ENCODE results near the gene RNF220. TPM values are rescaled to one million over a fixed set of nuclear protein-coding genes. Genes with fewer than 3 reads are reported as not detected.

Gene RNF220
- total RNA-seq, 1 donor from 2014 or later = 52.5 TPM

- no peaks in the 10 kb centered on the region for H3K27me3 ChIP-seq
- H3K4me3 ChIP-seq = no peak overlapping the region
- intact Hi-C loops (cut with DNase I) = loop anchor here (5.0 kb wide), 1 partner anchor 38 kb away; no protein-coding TSS in a partner anchor
- DNase-seq (ENCODE audit: extremely low spot score in 2 of 2) = no peak
- peaks cover 12% of the 10 kb centered on the region for H3K4me1 ChIP-seq
- no peak for TF ChIP-seq POLR2AphosphoS5 (IDR thresholded peaks at IDR 0.05; ENCODE audit: insufficient read depth in 1 of 2, low read depth in 1 of 2)
- TF ChIP-seq POLR2A (IDR thresholded peaks at IDR 0.05) = no peak
- no peak for TF ChIP-seq CTCF (IDR thresholded peaks at IDR 0.05)
- no peaks in the 10 kb centered on the region for H3K9me3 ChIP-seq
- H3K27ac ChIP-seq = no peak overlapping the region
- H3K36me3 ChIP-seq = no peaks in the 10 kb centered on the region
Measured at GRCh38 chr1:44613941-44614340, 208.9 kb downstream of the RNF220 start.

GRCh38 chr1:44616284-44616990 is 211.4 kb downstream of the RNF220 start:
- Histone ChIP-seq H3K4me3 (peak overlapping the region in 1 of 2 donors; percentile 43), H3K36me3 (no peaks in the 10 kb centered on the region), H3K4me1 (peaks cover 12% of the 10 kb centered on the region), H3K27me3 (no peaks in the 10 kb centered on the region), H3K9me3 (no peaks in the 10 kb centered on the region), H3K27ac (no peak overlapping the region)
- intact Hi-C loops (cut with DNase I) = no loop called here
- TF ChIP-seq POLR2AphosphoS5 (IDR thresholded peaks at IDR 0.05; ENCODE audit: insufficient read depth in 1 of 2, low read depth in 1 of 2) (no peak), POLR2A (IDR thresholded peaks at IDR 0.05) (no peak), CTCF (IDR thresholded peaks at IDR 0.05) (no peak)
- no peak for DNase-seq (ENCODE audit: extremely low spot score in 2 of 2)

- DNase-seq (ENCODE audit: extremely low spot score in 2 of 2) = no peak
- H3K4me1 ChIP-seq = peaks cover 12% of the 10 kb centered on the region
- peak overlapping the region; percentile 37 to 43 for H3K4me3 ChIP-seq
- H3K27ac ChIP-seq = no peak overlapping the region
- no peaks in the 10 kb centered on the region for H3K9me3 ChIP-seq
- intact Hi-C loops (cut with DNase I) = no loop called here
- no peaks in the 10 kb centered on the region for H3K36me3 ChIP-seq
- H3K27me3 ChIP-seq = no peaks in the 10 kb centered on the region
- no peak for TF ChIP-seq POLR2AphosphoS5 (IDR thresholded peaks at IDR 0.05; ENCODE audit: insufficient read depth in 1 of 2, low read depth in 1 of 2)
- TF ChIP-seq CTCF (IDR thresholded peaks at IDR 0.05) = no peak
- TF ChIP-seq POLR2A (IDR thresholded peaks at IDR 0.05) = no peak
Measured at GRCh38 chr1:44616991-44617702, 212.1 kb downstream of the RNF220 start.

GRCh38 chr1:44617703-44618029 is 212.6 kb downstream of the RNF220 start:
- Histone ChIP-seq H3K9me3 (no peaks in the 10 kb centered on the region), H3K27me3 (no peaks in the 10 kb centered on the region), H3K36me3 (no peaks in the 10 kb centered on the region), H3K27ac (no peak overlapping the region), H3K4me1 (peaks cover 12% of the 10 kb centered on the region), H3K4me3 (peak overlapping the region; percentile 37 to 43)
- TF ChIP-seq POLR2A (IDR thresholded peaks at IDR 0.05) (no peak), POLR2AphosphoS5 (IDR thresholded peaks at IDR 0.05; ENCODE audit: insufficient read depth in 1 of 2, low read depth in 1 of 2) (no peak), CTCF (IDR thresholded peaks at IDR 0.05) (no peak)
- no peak for DNase-seq (ENCODE audit: extremely low spot score in 2 of 2)
- intact Hi-C loops (cut with DNase I) = no loop called here
